ENCODE data around the gene BOD1L1.

The BOD1L1 gene

DNA sequence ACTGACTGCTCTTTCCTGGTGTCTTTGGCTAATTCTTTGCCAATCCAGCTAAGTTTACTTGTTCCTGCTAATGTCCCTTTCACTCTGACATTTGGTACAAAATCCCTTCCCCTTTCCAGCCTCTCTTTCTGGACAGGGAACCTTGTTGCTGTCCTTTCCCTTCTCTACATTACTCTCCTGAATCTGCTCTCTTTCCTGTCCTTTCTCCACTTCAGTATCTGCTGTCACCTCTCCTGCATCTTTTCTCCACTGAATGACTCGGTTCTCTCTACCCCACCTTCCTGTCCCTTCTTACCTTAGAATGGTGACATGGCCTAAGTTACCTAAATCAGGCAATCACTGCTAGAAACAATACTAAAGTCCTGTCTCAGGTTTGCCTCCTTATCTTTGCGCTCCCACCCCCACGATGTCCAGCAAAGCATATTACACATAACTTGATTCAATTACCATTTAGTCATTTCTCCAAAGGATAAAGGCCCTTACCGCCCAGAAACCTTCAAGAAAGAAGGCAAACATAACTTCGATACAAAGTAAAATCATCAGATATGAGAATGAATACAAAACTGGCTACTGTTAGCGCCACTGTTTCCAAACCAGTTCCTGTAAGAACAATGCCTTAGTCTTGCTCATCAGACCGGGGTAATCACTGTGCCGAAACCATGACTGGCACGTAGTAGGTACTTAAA lies 890 bp downstream of the BOD1L1 start:
- Histone ChIP-seq H3K36me3 (ENCODE audit: control insufficient read depth in 5 of 5, insufficient read depth in 5 of 5, low read length in 5 of 5) (peaks cover 0 to 3% (median 0%) of the 10 kb centered on the region in 5 donors), H3K4me1 (ENCODE audit: control insufficient read depth in 5 of 5, insufficient read depth in 5 of 5, low read length in 5 of 5) (peaks cover 5 to 34% (median 29%) of the 10 kb centered on the region in 5 donors), H3K4me3 (ENCODE audit: low read depth in 1 of 5, low read length in 5 of 5) (peak overlapping the region; percentile 74 to 100 (median 93)), H3K27me3 (ENCODE audit: control insufficient read depth in 5 of 5, insufficient read depth in 4 of 5, low read length in 5 of 5) (no peaks in the 10 kb centered on the region), H3K27ac (ENCODE audit: low read depth, low read length) (no peak overlapping the region), H3K9ac (ENCODE audit: low read length in 5 of 5) (peak overlapping the region; percentile 40 to 98 (median 87)), H3K9me3 (ENCODE audit: control insufficient read depth in 5 of 5, low read length in 5 of 5) (no peaks in the 10 kb centered on the region)

DNA sequence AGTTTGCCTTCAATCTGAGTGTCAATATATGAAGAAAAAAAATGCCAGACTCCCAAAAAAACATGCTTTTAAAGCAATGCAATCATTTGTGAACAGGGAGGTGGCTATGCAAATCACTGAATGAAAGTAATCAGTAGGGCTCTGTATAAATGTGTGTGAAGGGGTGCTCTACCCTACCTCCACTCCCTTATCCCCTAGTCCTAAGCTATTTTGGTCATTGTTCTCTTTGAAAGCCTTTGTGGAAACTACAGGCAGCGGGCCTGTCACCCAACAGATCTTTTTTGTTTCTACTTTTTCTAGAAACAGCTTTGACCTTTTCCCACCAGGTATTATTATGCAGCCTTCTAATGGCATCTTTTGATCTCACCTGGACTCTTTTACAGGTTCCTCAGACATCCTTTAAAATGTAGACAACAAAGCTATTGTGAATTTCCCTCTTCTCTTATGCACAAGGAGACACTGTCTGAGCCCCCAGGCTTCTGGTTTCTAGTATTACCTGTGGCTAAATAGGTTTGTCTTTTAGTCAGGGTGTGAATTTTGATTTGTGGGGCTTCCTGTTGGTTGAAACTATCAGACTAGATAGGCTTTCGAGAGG lies 9.2 kb downstream of the BOD1L1 start:
- Histone ChIP-seq H3K27me3 (ENCODE audit: control insufficient read depth in 5 of 5, insufficient read depth in 4 of 5, low read length in 5 of 5) (no peaks in the 10 kb centered on the region), H3K4me1 (ENCODE audit: control insufficient read depth in 5 of 5, insufficient read depth in 5 of 5, low read length in 5 of 5) (peaks cover 0 to 9% (median 0%) of the 10 kb centered on the region in 5 donors), H3K36me3 (ENCODE audit: control insufficient read depth in 5 of 5, insufficient read depth in 5 of 5, low read length in 5 of 5) (peaks cover 35 to 52% (median 45%) of the 10 kb centered on the region in 5 donors)

DNA sequence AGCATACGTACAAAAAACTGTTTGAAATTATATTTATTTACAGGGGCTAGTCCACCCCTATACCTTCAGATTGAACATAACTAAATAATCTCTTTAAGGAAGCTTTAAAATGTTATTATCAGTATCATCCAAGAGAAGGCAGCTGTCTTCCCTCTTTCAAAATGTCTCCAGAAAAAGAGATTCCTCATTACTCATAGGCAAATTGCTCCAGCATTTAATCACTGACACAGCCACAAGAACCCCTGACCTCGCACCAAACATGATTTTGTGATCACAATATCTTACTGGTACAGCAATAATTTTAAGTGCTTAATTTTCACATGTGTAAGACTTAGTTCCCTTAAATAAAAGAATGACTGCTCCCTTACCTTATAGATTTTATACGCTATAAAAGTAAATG lies 9.7 kb downstream of the BOD1L1 start:
- Histone ChIP-seq H3K9ac (ENCODE audit: low read length in 5 of 5) (no peak overlapping the region), H3K27me3 (ENCODE audit: control insufficient read depth in 5 of 5, insufficient read depth in 4 of 5, low read length in 5 of 5) (no peaks in the 10 kb centered on the region), H3K9me3 (ENCODE audit: control insufficient read depth in 5 of 5, low read length in 5 of 5) (no peaks in the 10 kb centered on the region), H3K4me1 (ENCODE audit: control insufficient read depth in 5 of 5, insufficient read depth in 5 of 5, low read length in 5 of 5) (peaks cover 0 to 4% (median 0%) of the 10 kb centered on the region in 5 donors), H3K36me3 (ENCODE audit: control insufficient read depth in 5 of 5, insufficient read depth in 5 of 5, low read length in 5 of 5) (peaks cover 40 to 55% (median 50%) of the 10 kb centered on the region in 5 donors), H3K4me3 (ENCODE audit: low read depth in 1 of 5, low read length in 5 of 5) (no peak overlapping the region), H3K27ac (ENCODE audit: low read depth, low read length) (no peak overlapping the region)

More for the DNA sequence above, 9.2 kb downstream of the BOD1L1 start:
- Histone ChIP-seq H3K4me3 (ENCODE audit: low read depth in 1 of 5, low read length in 5 of 5) (no peak overlapping the region), H3K9me3 (ENCODE audit: control insufficient read depth in 5 of 5, low read length in 5 of 5) (no peaks in the 10 kb centered on the region), H3K9ac (ENCODE audit: low read length in 5 of 5) (no peak overlapping the region), H3K27ac (ENCODE audit: low read depth, low read length) (no peak overlapping the region)

DNA sequence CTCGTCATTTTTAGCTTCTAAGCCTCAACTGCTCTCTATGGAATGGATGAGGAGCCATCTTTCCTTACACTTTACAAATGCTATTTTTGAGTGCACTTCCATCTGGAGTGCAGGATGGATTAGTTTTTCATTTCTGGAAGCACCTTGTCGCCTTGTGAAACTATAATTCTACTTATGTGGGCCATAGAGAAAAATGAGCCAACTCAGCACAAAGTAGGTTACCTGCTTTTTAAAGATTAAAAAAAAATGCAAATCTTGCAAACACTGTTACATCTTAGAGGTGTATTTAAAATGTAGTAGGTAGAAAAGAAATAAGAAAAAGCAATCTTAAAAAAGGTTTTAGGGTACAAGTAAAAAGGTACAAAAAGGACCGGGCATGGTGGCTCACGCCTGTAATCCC lies 10.9 kb downstream of the BOD1L1 start:
- Histone ChIP-seq H3K27me3 (ENCODE audit: control insufficient read depth in 5 of 5, insufficient read depth in 4 of 5, low read length in 5 of 5) (no peaks in the 10 kb centered on the region), H3K27ac (ENCODE audit: low read depth, low read length) (no peak overlapping the region), H3K4me3 (ENCODE audit: low read depth in 1 of 5, low read length in 5 of 5) (no peak overlapping the region), H3K4me1 (ENCODE audit: control insufficient read depth in 5 of 5, insufficient read depth in 5 of 5, low read length in 5 of 5) (peaks cover 0 to 4% (median 0%) of the 10 kb centered on the region in 5 donors), H3K36me3 (ENCODE audit: control insufficient read depth in 5 of 5, insufficient read depth in 5 of 5, low read length in 5 of 5) (peaks cover 48 to 67% (median 63%) of the 10 kb centered on the region in 5 donors), H3K9me3 (ENCODE audit: control insufficient read depth in 5 of 5, low read length in 5 of 5) (no peaks in the 10 kb centered on the region), H3K9ac (ENCODE audit: low read length in 5 of 5) (no peak overlapping the region)

DNA sequence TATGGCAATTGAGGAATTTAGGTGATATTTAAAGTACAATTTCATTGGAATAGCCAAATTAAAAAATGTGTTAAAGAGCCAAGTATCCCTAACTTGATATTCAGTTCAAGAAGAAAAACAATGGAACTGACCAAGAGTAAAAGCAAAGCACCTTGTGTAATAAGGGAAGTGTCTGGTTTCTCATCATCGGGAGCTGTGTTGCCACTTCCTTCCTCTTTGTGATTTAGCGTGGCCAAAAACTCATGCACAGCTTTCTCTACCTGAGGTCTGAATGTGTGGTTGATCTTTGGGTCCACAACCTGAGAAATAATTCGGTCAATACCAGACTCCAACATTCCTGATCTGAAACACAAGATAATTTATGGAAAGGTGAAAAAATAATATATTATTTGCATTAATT lies 12.4 kb downstream of the BOD1L1 start:
- Histone ChIP-seq H3K36me3 (ENCODE audit: control insufficient read depth in 5 of 5, insufficient read depth in 5 of 5, low read length in 5 of 5) (peaks cover 57 to 82% (median 77%) of the 10 kb centered on the region in 5 donors), H3K4me1 (ENCODE audit: control insufficient read depth in 5 of 5, insufficient read depth in 5 of 5, low read length in 5 of 5) (peaks cover 0 to 4% (median 0%) of the 10 kb centered on the region in 5 donors), H3K4me3 (ENCODE audit: low read depth in 1 of 5, low read length in 5 of 5) (no peak overlapping the region), H3K27ac (ENCODE audit: low read depth, low read length) (no peak overlapping the region), H3K27me3 (ENCODE audit: control insufficient read depth in 5 of 5, insufficient read depth in 4 of 5, low read length in 5 of 5) (no peaks in the 10 kb centered on the region), H3K9me3 (ENCODE audit: control insufficient read depth in 5 of 5, low read length in 5 of 5) (no peaks in the 10 kb centered on the region), H3K9ac (ENCODE audit: low read length in 5 of 5) (no peak overlapping the region)

DNA sequence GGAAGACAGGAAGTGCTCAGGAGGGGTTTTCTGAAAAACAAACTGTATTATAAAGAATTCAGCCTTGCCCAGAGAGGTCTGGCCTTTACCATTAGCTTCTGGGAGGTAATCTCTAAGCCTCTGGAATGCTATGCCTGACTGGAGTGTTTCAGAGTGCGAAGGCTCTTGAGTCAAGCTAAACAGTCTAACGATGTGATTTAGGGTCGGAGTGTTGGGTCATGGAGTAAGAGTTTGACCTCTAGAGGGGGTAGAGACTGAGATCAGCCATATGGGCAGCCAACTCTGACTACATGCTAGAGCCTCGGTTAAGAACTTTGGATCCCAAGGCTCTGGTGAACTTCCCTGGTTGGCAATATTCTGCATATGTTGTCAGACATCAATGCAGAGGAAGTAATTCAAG lies 15.0 kb downstream of the BOD1L1 start:
- Histone ChIP-seq H3K4me3 (ENCODE audit: low read depth in 1 of 5, low read length in 5 of 5) (no peak overlapping the region), H3K36me3 (ENCODE audit: control insufficient read depth in 5 of 5, insufficient read depth in 5 of 5, low read length in 5 of 5) (peaks cover 56 to 83% (median 77%) of the 10 kb centered on the region in 5 donors), H3K27ac (ENCODE audit: low read depth, low read length) (no peak overlapping the region), H3K4me1 (ENCODE audit: control insufficient read depth in 5 of 5, insufficient read depth in 5 of 5, low read length in 5 of 5) (peaks cover 0 to 4% (median 0%) of the 10 kb centered on the region in 5 donors), H3K9ac (ENCODE audit: low read length in 5 of 5) (no peak overlapping the region), H3K27me3 (ENCODE audit: control insufficient read depth in 5 of 5, insufficient read depth in 4 of 5, low read length in 5 of 5) (no peaks in the 10 kb centered on the region), H3K9me3 (ENCODE audit: control insufficient read depth in 5 of 5, low read length in 5 of 5) (no peaks in the 10 kb centered on the region)

DNA sequence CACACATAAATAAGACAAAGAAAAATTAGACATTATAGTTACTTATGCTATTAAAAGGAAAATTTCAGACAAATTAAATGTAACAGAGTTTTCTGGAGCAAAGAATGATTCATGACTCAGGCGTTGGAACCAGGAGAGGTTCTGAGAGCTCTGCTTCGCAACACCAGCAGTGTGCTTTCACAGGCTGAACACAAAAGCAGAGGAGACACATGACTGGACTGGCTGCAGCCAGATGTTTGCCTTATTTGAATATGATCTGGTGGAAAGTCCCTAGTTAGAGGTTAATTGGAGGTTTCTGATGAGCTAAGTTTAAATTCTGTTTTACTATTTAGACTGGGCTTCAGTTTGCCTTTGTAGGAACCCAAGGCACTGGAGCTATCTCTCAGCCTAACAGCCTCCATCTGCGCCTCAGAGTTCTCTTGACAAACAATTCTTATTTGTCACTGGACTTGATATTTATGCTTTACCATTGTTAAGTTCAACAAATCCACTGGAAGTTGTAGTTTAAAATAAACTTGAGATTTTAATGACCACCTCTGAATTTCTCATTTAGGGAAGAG lies 16.2 kb downstream of the BOD1L1 start:
- H3K36me3 ChIP-seq (ENCODE audit: control insufficient read depth in 5 of 5, insufficient read depth in 5 of 5, low read length in 5 of 5) = peaks cover 62 to 84% (median 80%) of the 10 kb centered on the region in 5 donors
- no peak overlapping the region for H3K4me3 ChIP-seq (ENCODE audit: low read depth in 1 of 5, low read length in 5 of 5)
- no peak overlapping the region for H3K9ac ChIP-seq (ENCODE audit: low read length in 5 of 5)
- H3K4me1 ChIP-seq (ENCODE audit: control insufficient read depth in 5 of 5, insufficient read depth in 5 of 5, low read length in 5 of 5) = peaks cover 0 to 4% (median 0%) of the 10 kb centered on the region in 5 donors
- no peaks in the 10 kb centered on the region for H3K27me3 ChIP-seq (ENCODE audit: control insufficient read depth in 5 of 5, insufficient read depth in 4 of 5, low read length in 5 of 5)
- H3K27ac ChIP-seq (ENCODE audit: low read depth, low read length) = no peak overlapping the region
- no peaks in the 10 kb centered on the region for H3K9me3 ChIP-seq (ENCODE audit: control insufficient read depth in 5 of 5, low read length in 5 of 5)

DNA sequence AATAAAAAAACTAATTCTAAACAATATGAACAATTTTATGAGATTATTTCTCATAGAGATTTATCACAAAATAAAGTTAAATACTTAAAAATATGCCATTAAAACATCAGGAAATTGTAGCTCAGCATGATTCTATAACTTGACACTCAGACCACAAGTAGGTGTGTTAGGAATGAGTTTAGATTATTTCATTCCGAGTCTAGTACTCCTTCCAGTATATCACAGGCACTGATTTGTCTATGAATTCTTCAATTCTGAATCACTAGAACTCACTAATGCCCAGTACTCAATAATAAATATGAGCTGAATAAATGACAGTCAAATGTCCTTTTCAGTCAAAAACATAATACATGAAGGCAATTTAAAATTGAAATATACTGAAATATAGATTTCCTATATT lies 22.2 kb downstream of the BOD1L1 start:
- Histone ChIP-seq H3K27ac (ENCODE audit: low read depth, low read length) (no peak overlapping the region), H3K36me3 (ENCODE audit: control insufficient read depth in 5 of 5, insufficient read depth in 5 of 5, low read length in 5 of 5) (peaks cover 70 to 91% (median 84%) of the 10 kb centered on the region in 5 donors), H3K9me3 (ENCODE audit: control insufficient read depth in 5 of 5, low read length in 5 of 5) (no peaks in the 10 kb centered on the region), H3K4me3 (ENCODE audit: low read depth in 1 of 5, low read length in 5 of 5) (no peak overlapping the region), H3K27me3 (ENCODE audit: control insufficient read depth in 5 of 5, insufficient read depth in 4 of 5, low read length in 5 of 5) (no peaks in the 10 kb centered on the region), H3K4me1 (ENCODE audit: control insufficient read depth in 5 of 5, insufficient read depth in 5 of 5, low read length in 5 of 5) (no peaks in the 10 kb centered on the region), H3K9ac (ENCODE audit: low read length in 5 of 5) (no peak overlapping the region)

DNA sequence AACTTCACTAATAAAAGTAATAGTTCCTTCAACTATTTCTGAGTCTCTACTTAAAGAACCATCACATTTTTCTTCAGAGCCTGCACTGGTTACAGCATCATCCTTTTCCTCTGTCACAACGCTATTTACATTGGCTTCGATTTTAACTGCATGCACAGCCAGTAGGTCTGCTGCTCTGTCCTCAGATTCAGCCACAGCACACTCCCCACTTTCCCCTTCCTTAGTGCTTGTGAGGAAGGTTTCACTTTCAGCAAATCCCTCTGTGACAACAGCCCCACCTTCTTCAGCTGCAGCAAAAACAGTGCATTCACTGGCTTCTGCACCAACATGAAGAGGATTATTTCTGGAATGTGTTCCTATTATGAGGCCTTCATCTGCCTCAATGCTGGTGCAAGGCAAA lies 25.7 kb downstream of the BOD1L1 start:
- H3K4me3 ChIP-seq (ENCODE audit: low read depth in 1 of 5, low read length in 5 of 5) = no peak overlapping the region
- peaks cover 51 to 79% (median 74%) of the 10 kb centered on the region in 5 donors for H3K36me3 ChIP-seq (ENCODE audit: control insufficient read depth in 5 of 5, insufficient read depth in 5 of 5, low read length in 5 of 5)
- H3K4me1 ChIP-seq (ENCODE audit: control insufficient read depth in 5 of 5, insufficient read depth in 5 of 5, low read length in 5 of 5) = no peaks in the 10 kb centered on the region
- no peak overlapping the region for H3K27ac ChIP-seq (ENCODE audit: low read depth, low read length)
- H3K27me3 ChIP-seq (ENCODE audit: control insufficient read depth in 5 of 5, insufficient read depth in 4 of 5, low read length in 5 of 5) = no peaks in the 10 kb centered on the region
- no peak overlapping the region for H3K9ac ChIP-seq (ENCODE audit: low read length in 5 of 5)
- no peaks in the 10 kb centered on the region for H3K9me3 ChIP-seq (ENCODE audit: control insufficient read depth in 5 of 5, low read length in 5 of 5)

DNA sequence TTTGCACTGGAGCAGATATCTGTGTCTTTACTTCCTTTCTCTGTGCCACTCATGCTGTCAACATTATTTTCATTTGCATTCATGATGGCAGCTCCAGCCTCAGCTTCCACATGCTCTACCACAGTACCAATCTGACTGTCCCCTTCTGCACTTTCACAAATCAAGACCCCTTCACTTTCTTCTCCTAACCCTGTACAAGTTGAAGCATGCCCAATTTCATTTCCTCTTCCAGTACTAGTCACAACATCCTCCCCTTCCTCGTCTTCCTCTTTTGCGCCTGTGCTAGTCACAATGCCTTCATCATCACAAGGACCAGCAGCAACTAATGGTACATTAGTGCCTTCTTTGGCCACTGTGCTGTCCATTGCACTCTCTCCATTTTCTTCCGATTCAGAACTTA lies 26.5 kb downstream of the BOD1L1 start:
- Histone ChIP-seq H3K4me1 (ENCODE audit: control insufficient read depth in 5 of 5, insufficient read depth in 5 of 5, low read length in 5 of 5) (no peaks in the 10 kb centered on the region), H3K9me3 (ENCODE audit: control insufficient read depth in 5 of 5, low read length in 5 of 5) (no peaks in the 10 kb centered on the region), H3K4me3 (ENCODE audit: low read depth in 1 of 5, low read length in 5 of 5) (no peak overlapping the region), H3K36me3 (ENCODE audit: control insufficient read depth in 5 of 5, insufficient read depth in 5 of 5, low read length in 5 of 5) (peaks cover 52 to 81% (median 75%) of the 10 kb centered on the region in 5 donors), H3K9ac (ENCODE audit: low read length in 5 of 5) (no peak overlapping the region), H3K27ac (ENCODE audit: low read depth, low read length) (no peak overlapping the region), H3K27me3 (ENCODE audit: control insufficient read depth in 5 of 5, insufficient read depth in 4 of 5, low read length in 5 of 5) (no peaks in the 10 kb centered on the region)
